GM18498 (cell line): Measurements from ENCODE around the gene EYS.
"Not testable (repeated sequence)": the region's sequence is repeated elsewhere in the genome, so short reads cannot be mapped to it uniquely, and the experiment has no call there.

Source experiments
- ATAC-seq: cut with Tn5 transposase; IDR thresholded peaks from one replicate; pipeline ENCODE4 v1.9.1; 2021; ENCODE audit warnings: mild to moderate bottlenecking, moderate library complexity; ENCODE audit not compliant: unreplicated experiment

EYS gene

DNA sequence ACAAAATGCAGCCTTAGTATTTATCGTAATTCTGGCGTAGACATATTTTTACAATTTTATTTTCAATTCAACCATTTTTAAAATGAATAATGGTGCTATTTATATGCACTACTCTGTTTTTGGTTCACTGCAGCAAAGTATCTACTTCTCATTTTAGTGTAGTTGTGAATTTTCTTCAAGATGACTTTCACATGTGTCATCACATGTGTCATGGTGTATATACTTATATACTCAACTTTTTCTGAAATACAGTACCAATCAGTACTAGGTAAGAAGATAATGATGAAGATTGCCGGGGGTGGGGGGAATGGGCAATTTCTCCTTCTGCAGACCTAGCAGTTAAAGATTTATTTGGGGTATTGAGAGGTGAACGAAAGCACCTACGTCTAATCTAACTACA is 1436.9 kb downstream of the EYS start:
- no peak for ATAC-seq

DNA sequence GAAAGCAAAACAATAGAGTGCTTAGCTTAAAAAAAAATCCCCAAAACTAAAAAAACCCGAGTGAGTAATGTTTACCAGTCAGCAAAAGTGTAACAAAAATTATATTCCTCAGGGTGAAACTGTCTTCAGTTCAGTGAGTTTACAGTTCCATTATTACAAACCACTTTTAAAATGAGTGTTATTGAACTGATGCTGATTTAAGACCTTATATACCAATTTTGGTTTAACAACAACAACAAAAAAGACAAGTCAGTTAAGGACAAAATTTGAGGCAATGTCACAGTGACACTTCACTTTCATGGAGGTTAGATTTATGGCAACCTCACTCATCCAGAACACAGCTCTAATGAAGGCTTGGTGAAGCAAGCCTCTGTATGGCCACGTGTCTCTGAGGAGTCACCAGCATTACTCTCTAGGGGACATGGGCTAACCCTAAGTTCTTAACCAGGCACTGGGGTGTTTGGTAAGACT is 1440.6 kb downstream of the EYS start:
- peak; percentile 76 for ATAC-seq

- no peak for ATAC-seq
Observed at GRCh38 chr6:64263778-64264177, 1443.2 kb downstream of the EYS start.

- no peak for ATAC-seq
Observed at GRCh38 chr6:64259372-64259771, 1447.7 kb downstream of the EYS start.

- ATAC-seq, result no peak
Observed at GRCh38 chr6:64258752-64259151, 1448.3 kb downstream of the EYS start.

DNA sequence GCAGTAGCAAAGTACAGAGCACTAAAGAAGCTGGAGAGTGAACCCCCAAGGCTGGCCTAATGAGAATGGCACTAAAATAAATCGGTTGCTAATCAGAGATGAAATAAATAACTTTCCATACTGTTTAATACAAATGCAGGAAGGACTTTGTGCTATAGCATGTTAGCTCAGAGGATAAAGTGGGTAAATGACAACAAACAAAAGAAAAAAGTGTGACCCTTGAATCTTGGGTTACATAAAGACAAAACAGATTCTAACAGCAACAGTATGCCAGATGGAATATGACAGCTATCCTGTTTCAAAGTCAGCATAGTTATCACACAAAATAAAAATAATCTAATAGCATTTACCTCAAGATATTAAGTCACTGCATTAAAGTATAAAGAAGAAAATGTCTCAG is 1448.7 kb downstream of the EYS start:
- no peak for ATAC-seq

- no peak for ATAC-seq
Observed at GRCh38 chr6:64257586-64257985, 1449.4 kb downstream of the EYS start.

GRCh38 chr6:64256483-64256882 is 1450.5 kb downstream of the EYS start:
- ATAC-seq, result no peak

DNA sequence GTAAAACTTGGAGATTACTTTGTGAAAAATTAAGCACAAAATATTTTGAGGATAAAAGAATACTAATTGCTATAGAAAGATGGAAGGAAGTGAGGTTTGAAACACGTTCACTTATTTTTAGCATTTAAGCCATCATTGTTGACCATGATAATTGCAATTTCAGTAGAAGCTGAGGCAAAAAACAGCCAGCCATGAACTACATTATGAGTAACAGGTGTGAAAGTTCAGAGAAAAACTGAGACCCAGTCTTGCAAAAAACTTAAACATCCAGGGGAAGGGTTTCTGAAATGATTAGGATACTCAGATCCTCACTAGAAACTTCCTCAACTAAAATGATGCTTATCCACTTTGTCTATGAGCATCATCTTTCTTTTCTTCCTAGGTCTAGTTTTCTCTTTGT is 1452.0 kb downstream of the EYS start:
- ATAC-seq, result peak; percentile 36

DNA sequence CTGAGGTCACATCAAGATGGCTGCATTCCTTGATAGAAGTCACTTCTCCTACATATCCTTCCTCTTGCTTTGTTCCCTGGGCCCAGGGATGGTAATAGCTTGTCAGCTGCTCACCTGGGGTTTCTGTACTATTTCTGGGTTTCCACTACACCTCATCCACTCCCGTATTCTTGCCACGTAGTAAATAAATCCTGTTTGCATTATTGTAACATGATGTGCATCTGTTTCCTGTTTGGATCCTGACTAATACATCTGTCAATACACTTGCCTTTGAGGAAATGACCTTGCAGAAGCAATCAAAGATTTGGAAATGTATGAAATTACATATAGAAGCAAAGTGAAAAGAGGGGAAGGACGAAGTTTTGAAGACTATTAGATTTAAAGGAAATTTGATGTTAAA is 1452.5 kb downstream of the EYS start:
- no peak for ATAC-seq

- ATAC-seq, result no peak
Observed at GRCh38 chr6:64252256-64252655, 1454.8 kb downstream of the EYS start.

- no peak for ATAC-seq
Observed at GRCh38 chr6:64250126-64250525, 1456.9 kb downstream of the EYS start.

DNA sequence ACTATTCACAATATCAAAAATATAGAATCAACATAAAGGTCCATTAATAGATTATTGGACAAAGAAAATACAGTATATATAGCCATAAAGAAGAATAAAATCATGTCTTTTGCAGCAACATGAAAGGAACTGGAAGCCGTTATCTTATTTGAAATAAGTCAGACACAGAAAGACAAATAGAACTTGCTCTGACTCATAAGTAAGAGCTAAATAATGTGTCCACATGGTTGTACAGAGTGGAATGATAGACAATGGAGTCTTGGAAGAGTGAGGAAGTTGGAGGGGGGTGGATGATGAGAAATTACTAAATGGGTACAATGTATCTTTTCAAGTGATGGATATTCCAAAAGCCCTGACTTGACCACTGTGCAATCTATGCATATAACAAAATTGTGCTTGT is 1457.9 kb downstream of the EYS start:
- no peak for ATAC-seq

DNA sequence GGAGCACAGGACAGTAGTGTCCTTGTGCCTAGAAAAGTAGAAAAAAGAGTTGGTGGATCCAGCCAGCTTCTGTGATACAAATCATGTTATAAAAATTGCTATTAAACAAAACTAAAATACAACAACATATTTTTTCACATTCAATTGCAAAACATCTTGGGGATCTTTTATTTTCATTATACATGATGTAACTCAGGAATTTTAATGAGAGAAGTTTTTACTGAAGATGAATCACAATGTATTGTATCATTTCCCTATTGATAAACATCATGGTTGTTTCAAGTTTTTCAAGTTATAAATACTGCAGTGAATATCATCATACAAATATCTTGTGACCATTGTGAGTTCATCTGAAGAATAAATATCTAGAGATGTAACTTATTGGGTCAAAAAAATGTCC is 1463.4 kb downstream of the EYS start:
- no peak for ATAC-seq

- ATAC-seq, result not testable (repeated sequence)
Observed at GRCh38 chr6:64238908-64239307, 1468.1 kb downstream of the EYS start.

DNA sequence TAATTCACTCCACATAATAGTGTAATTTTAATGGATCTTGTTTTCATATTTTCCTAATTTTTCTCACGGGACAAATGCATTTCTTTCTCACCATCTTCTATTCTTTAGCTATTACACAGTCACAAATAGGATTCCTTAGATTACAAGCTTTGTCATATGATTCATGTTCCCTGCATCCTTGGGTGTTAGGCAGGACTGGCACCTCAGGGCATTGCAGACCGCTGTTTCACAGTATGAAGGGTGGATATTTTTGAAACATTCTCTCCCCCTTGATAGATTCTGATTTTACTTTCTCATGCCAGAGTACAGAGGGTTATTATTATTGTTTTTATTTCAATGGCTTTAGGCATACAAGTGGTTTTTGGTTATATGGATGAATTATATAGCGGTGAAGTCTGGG is 1469.0 kb downstream of the EYS start:
- no peak for ATAC-seq

GRCh38 chr6:64233746-64234145 is 1473.3 kb downstream of the EYS start:
- ATAC-seq, result no peak

DNA sequence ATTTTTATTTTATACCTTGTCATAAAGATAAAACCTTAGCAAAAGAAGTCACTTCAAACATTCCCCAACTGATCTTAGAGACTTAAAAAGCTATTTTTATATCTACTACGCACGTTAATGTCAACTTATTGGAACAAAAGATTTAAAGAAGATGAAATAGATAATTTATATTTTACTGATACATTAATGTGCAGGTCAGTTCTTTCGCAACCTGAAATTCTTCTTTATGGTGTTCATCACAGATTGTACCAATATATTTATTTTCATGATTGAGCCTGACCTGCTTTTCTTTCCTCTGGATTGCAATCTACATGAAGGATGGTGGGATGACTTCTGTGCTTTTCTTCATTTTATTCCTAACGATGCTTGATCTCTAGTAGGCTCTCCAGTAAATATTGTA is 1475.1 kb downstream of the EYS start:
- no peak for ATAC-seq

DNA sequence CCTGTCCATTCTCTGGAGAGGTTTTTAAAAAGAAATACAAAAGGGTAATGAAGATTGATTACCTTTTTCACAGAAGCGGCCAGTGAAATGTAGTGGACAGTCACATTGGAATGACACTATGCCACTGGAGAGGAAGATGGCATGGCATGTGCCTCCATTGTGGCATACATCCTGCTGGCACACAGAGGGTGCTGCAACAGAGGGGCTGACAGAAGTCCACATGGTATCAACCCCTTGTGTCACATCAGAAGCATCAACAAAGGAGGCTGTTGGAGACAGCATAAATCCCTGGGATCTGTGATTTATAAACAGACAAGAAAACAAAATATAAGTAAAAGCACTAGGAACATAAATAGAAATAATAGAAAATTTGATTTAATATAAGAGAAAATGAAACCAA is 1476.5 kb downstream of the EYS start:
- ATAC-seq, result no peak

GRCh38 chr6:64227863-64228262 is 1479.2 kb downstream of the EYS start:
- no peak for ATAC-seq

DNA sequence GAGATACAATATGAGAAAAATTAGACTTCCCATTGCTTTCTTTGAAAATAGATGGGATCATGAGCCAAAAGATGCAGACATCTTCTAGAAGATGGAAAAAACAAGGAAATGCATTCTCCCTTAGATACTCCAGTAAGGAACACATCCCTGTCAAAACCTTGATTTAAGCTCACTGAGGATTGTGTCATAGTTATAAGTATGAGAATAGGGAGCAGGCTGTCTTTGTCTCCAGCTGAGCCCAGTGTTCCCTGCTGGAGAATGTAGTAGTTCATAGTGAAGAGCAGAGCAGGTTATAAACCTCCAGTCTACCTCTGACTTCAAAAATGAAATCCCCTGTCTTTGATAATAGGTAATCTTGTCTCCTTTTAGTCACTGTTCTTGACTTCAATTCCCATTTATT is 1481.5 kb downstream of the EYS start:
- no peak for ATAC-seq

GRCh38 chr6:64224819-64225218 is 1482.2 kb downstream of the EYS start:
- no peak for ATAC-seq

DNA sequence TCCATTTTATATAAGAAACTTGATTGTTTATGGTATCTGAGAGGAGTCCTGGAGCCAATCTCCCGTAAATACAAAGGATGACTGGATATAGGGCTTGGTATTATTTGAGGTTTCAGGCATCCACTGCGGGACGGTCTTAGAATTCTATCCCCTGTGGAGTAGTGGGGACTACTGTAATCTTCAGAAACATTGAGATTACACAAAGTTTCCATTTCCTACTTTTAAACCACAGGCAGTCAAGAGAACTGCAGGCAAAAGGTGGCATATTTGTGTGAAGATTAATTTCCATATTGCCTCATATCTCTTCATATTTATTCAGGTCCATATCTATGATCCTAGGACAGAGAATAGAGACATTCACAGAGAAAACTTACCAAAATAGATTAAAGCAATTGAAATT is 1485.2 kb downstream of the EYS start:
- ATAC-seq, result no peak

- ATAC-seq, result no peak
Observed at GRCh38 chr6:64220801-64221200, 1486.2 kb downstream of the EYS start.
